Measurements from ENCODE around the gene ENPP6.

- TF ChIP-seq EZH2 (IDR thresholded peaks at IDR 0.05), result no peak
- no peak for TF ChIP-seq POLR2AphosphoS5 (IDR thresholded peaks at IDR 0.05; ENCODE audit: borderline replicate concordance, low read depth, low read length)
These were observed 154.9 kb downstream of the ENPP6 start for GRCh38 chr4:184062769-184063168.

Data from SK-N-MC (cell line).